AG04449 (cell line): Measurements from ENCODE around the gene DOHH.

Source experiments
- CTCF ChIA-PET: fragments of 350-600 bp; formaldehyde crosslinking; extraction: SDS; loops from one replicate; lab custom pipeline; 2021; ENCODE audit warnings: antibody characterized with exemption; lab: Yijun Ruan, JAX
- POLR2A ChIA-PET: fragments of 400-600, 350-600 bp; formaldehyde crosslinking; extraction: SDS; loops from one replicate; lab custom pipeline; 2020; ENCODE audit warnings: antibody characterized with exemption, inconsistent platforms; lab: Yijun Ruan, JAX
- DNase-seq: peaks from one replicate; pipeline ENCODE4 v3.0.0-alpha.2; 2010; ENCODE audit warnings: low read depth, low spot score
- H3K4me3 ChIP-seq: 2 replicates; pipeline ENCODE4 v1.5.1; 2011; ENCODE audit warnings: low read depth, mild to moderate bottlenecking, control low read depth, low read length
- CTCF ChIP-seq: IDR thresholded peaks from one replicate; pipeline ENCODE4 v1.5.1; 2011; ENCODE audit warnings: mild to moderate bottlenecking, moderate library complexity, low read length, control low read depth, inconsistent platforms; ENCODE audit not compliant: insufficient read depth; ENCODE audit errors: missing control alignments

The DOHH gene

GRCh38 chr19:3500429-3501101 is at the start of gene DOHH:
TSS of gene DOHH (minus strand) at chr19:3500674. CDS start at chr19:3496814, 3,860 bp downstream.
- no peak for TF ChIP-seq CTCF
- DNase-seq = peak; percentile 78
- ChIA-PET CTCF (interaction anchor here (1.2 to 2.7 kb wide), 4 partner anchors 14 to 195 kb away, joined by 5 to 11 read pairs (median 8); no protein-coding TSS in a partner anchor), POLR2A (interaction anchor here (0.5 to 0.6 kb wide), 4 partner anchors 15 to 441 kb away, joined by 3 to 4 read pairs (median 3); no protein-coding TSS in a partner anchor)
- peak within 1 kb of the TSS; percentile 90 for H3K4me3 ChIP-seq

GRCh38 chr19:3549816-3550215 is 49.3 kb upstream of the DOHH start:
- CTCF ChIA-PET = interaction anchor here (2.1 kb wide), 1 partner anchor 69 kb away, joined by 6 read pairs; no protein-coding TSS in a partner anchor

DNA sequence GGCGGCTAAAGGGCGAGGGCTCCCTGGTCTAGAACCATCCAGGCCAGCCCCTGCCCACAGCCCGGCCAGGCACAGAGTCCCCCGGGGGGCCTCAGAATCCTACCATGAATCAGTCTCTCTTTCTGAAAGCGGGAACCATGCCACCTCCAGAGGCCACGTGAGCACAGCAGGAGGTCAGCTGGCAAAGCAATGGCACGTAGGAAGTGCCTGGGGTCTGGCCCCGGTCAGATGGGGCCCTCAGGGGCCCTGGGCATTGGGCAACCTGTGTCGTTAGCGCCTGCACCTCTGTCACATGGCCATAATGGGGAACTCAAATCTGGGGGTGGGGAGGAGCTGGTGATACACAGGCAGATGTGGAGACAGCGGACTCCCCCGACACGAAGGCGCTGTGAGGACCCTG is 48.1 kb upstream of the DOHH start:
- H3K4me3 ChIP-seq = no peak overlapping the region
- DNase-seq = no peak
- TF ChIP-seq CTCF = no peak
- POLR2A ChIA-PET = interaction anchor here (0.5 kb wide), 1 partner anchor 670 kb away, joined by 3 read pairs; no protein-coding TSS in a partner anchor
- CTCF ChIA-PET = interaction anchor here (0.6 to 2.1 kb wide), 8 partner anchors 8 to 244 kb away, joined by 3 to 7 read pairs (median 4); no protein-coding TSS in a partner anchor

More at GRCh38 chr19:3549816-3550215, 49.3 kb upstream of the DOHH start:
- no peak overlapping the region for H3K4me3 ChIP-seq
- no peak for TF ChIP-seq CTCF
- no peak for DNase-seq
- POLR2A ChIA-PET = no interaction called here

- CTCF ChIA-PET = interaction anchor here (0.6 to 2.1 kb wide), 7 partner anchors 9 to 159 kb away, joined by 3 to 7 read pairs (median 3); no protein-coding TSS in a partner anchor
- H3K4me3 ChIP-seq = no peak overlapping the region
- POLR2A ChIA-PET = no interaction called here
- DNase-seq = no peak
- TF ChIP-seq CTCF = no peak
Measured at GRCh38 chr19:3547767-3548282, 47.4 kb upstream of the DOHH start.

- ChIA-PET CTCF (interaction anchor here (1.0 to 3.8 kb wide), 8 partner anchors 9 to 160 kb away, joined by 3 to 66 read pairs (median 6); partner anchors contain the start of gene MFSD12), POLR2A (no interaction called here)
- no peak overlapping the region for H3K4me3 ChIP-seq
- peak; percentile 58 for TF ChIP-seq CTCF
- DNase-seq = no peak
Measured at GRCh38 chr19:3547301-3547731, 46.8 kb upstream of the DOHH start.

DNA sequence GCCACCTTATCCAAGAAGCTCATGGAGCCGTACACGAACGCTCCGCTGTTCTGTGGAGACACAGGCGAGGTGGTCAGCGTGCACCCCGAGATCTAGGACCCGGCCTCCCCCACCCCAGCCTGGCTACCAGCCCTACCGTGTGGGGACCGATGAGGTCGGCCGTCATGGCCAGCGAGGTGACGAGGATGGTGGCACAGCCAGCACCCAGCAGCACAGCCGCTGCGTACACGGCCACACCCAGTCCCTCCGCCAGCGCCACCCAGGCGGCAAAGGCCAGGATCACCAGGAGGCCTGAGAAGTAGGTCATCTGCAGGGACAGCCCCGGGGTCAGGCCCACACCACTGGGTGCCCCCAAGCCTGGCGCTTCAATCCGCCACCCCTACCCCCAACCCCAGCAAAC is 45.6 kb upstream of the DOHH start:
- no peak for TF ChIP-seq CTCF
- ChIA-PET POLR2A (no interaction called here), CTCF (interaction anchor here (0.8 to 3.8 kb wide), 15 partner anchors 9 to 658 kb away, joined by 3 to 66 read pairs (median 4); partner anchors contain the start of genes GIPC3 and MFSD12)
- H3K4me3 ChIP-seq = no peak overlapping the region
- no peak for DNase-seq
